GM18505 (cell line): ENCODE data around the gene MTF1.

Source experiments
- ATAC-seq: cut with Tn5 transposase; IDR thresholded peaks from one replicate; pipeline ENCODE4 v1.9.1; 2021; ENCODE audit not compliant: unreplicated experiment
- POLR2A ChIP-seq: IDR thresholded peaks from 4 replicates; pipeline ENCODE4 v1.6.1; 2011; ENCODE audit warnings: borderline replicate concordance; ENCODE audit not compliant: insufficient read depth, insufficient read length; ENCODE audit errors: extremely low read depth

Gene MTF1

GRCh38 chr1:37884145-37884544 lies 24.8 kb upstream of the MTF1 start:
- TF ChIP-seq POLR2A: no peak
- no peak for ATAC-seq

GRCh38 chr1:37883671-37884070 lies 24.3 kb upstream of the MTF1 start:
- no peak for ATAC-seq
- no peak for TF ChIP-seq POLR2A

- no peak for ATAC-seq
Observed at GRCh38 chr1:37879865-37880264, 20.5 kb upstream of the MTF1 start.

GRCh38 chr1:37878071-37878470 lies 18.7 kb upstream of the MTF1 start:
- no peak for TF ChIP-seq POLR2A
- no peak for ATAC-seq

More at GRCh38 chr1:37879865-37880264, 20.5 kb upstream of the MTF1 start:
- no peak for TF ChIP-seq POLR2A

GRCh38 chr1:37875833-37876232 lies 16.4 kb upstream of the MTF1 start:
- no peak for TF ChIP-seq POLR2A
- ATAC-seq: no peak

- TF ChIP-seq POLR2A: no peak
- ATAC-seq: no peak
Observed at GRCh38 chr1:37872692-37873091, 13.3 kb upstream of the MTF1 start.

GRCh38 chr1:37868466-37868865 lies 9.1 kb upstream of the MTF1 start:
- ATAC-seq: no peak
- TF ChIP-seq POLR2A: no peak

GRCh38 chr1:37867784-37868183 lies 8.4 kb upstream of the MTF1 start:
- ATAC-seq: no peak
- no peak for TF ChIP-seq POLR2A

GRCh38 chr1:37866491-37866890 lies 7.1 kb upstream of the MTF1 start:
- no peak for ATAC-seq
- TF ChIP-seq POLR2A: no peak

GRCh38 chr1:37865348-37866120 lies 6.1 kb upstream of the MTF1 start:
- ATAC-seq: no peak
- TF ChIP-seq POLR2A: no peak

GRCh38 chr1:37862330-37862729 lies 2.9 kb upstream of the MTF1 start:
- no peak for ATAC-seq
- no peak for TF ChIP-seq POLR2A

- ATAC-seq: no peak
- TF ChIP-seq POLR2A: no peak
Observed at GRCh38 chr1:37861151-37861550, 1.8 kb upstream of the MTF1 start.

GRCh38 chr1:37860346-37860666 lies 914 bp upstream of the MTF1 start:
- TF ChIP-seq POLR2A: no peak
- ATAC-seq: no peak

- no peak for ATAC-seq
- TF ChIP-seq POLR2A: no peak
Observed at GRCh38 chr1:37858931-37859506, 373 bp downstream of the MTF1 start.

- TF ChIP-seq POLR2A: no peak
- no peak for ATAC-seq
Observed at GRCh38 chr1:37854406-37854805, 5.0 kb downstream of the MTF1 start.

GRCh38 chr1:37853157-37853556 lies 6.2 kb downstream of the MTF1 start:
- ATAC-seq: no peak
- TF ChIP-seq POLR2A: no peak

- no peak for ATAC-seq
Observed at GRCh38 chr1:37851782-37852210, 7.6 kb downstream of the MTF1 start.

More at GRCh38 chr1:37851782-37852210, 7.6 kb downstream of the MTF1 start:
- TF ChIP-seq POLR2A: no peak
